HUES6 (cell line): ENCODE results near the gene RTL10.
"Not testable (repeated sequence)": the region's sequence is repeated elsewhere in the genome, so short reads cannot be mapped to it uniquely, and the experiment has no call there.

ENCODE experiments used
- H3K27ac ChIP-seq: 2 replicates; pipeline ENCODE4 v1.7.0; 2013; ENCODE audit warnings: low read depth, mild to moderate bottlenecking, low read length, inconsistent platforms
- H3K27me3 ChIP-seq: 2 replicates; pipeline ENCODE4 v1.6.1; 2013; ENCODE audit warnings: low read length; ENCODE audit not compliant: control insufficient read depth, insufficient read depth
- H3K36me3 ChIP-seq: 2 replicates; pipeline ENCODE4 v1.6.1; 2013; ENCODE audit warnings: low read length; ENCODE audit not compliant: control insufficient read depth, insufficient read depth
- H3K4me1 ChIP-seq: 2 replicates; pipeline ENCODE4 v1.6.1; 2013; ENCODE audit warnings: low read length; ENCODE audit not compliant: control insufficient read depth, insufficient read depth
- H3K4me3 ChIP-seq: 2 replicates; pipeline ENCODE4 v1.5.1; 2013; ENCODE audit warnings: low read depth, low read length
- H3K9ac ChIP-seq: one replicate; pipeline ENCODE4 v1.6.1; 2013; ENCODE audit warnings: mild to moderate bottlenecking, low read length
- H3K9me3 ChIP-seq: 2 replicates; pipeline ENCODE4 v1.6.1; 2013; ENCODE audit warnings: low read depth, low read length; ENCODE audit not compliant: control insufficient read depth, insufficient read depth

Gene RTL10

GRCh38 chr22:19836512-19836911 lies 18.2 kb downstream of the RTL10 start:
- Histone ChIP-seq H3K9me3 (no peaks in the 10 kb centered on the region), H3K4me3 (no peak overlapping the region), H3K27me3 (no peaks in the 10 kb centered on the region), H3K27ac (no peak overlapping the region), H3K4me1 (no peaks in the 10 kb centered on the region), H3K36me3 (no peaks in the 10 kb centered on the region), H3K9ac (no peak overlapping the region)

GRCh38 chr22:19834599-19834998 lies 20.1 kb downstream of the RTL10 start:
- no peak overlapping the region for H3K27ac ChIP-seq
- no peak overlapping the region for H3K4me3 ChIP-seq
- no peaks in the 10 kb centered on the region for H3K27me3 ChIP-seq
- no peak overlapping the region for H3K9ac ChIP-seq
- no peaks in the 10 kb centered on the region for H3K9me3 ChIP-seq
- H3K4me1 ChIP-seq: no peaks in the 10 kb centered on the region
- H3K36me3 ChIP-seq: no peaks in the 10 kb centered on the region

- not testable (repeated sequence) for H3K4me3 ChIP-seq, H3K9ac ChIP-seq, H3K27ac ChIP-seq, H3K4me1 ChIP-seq, H3K36me3 ChIP-seq, H3K9me3 ChIP-seq, H3K27me3 ChIP-seq
These were observed 21.3 kb downstream of the RTL10 start for GRCh38 chr22:19833327-19833726.

GRCh38 chr22:19832476-19833108 lies 22.1 kb downstream of the RTL10 start:
- Histone ChIP-seq H3K27ac (no peak overlapping the region), H3K9ac (no peak overlapping the region)

GRCh38 chr22:19831979-19832378 lies 22.7 kb downstream of the RTL10 start:
- H3K36me3 ChIP-seq, H3K27ac ChIP-seq, H3K9ac ChIP-seq: not testable (repeated sequence)

More at GRCh38 chr22:19832476-19833108, 22.1 kb downstream of the RTL10 start:
- Histone ChIP-seq H3K27me3 (no peaks in the 10 kb centered on the region), H3K4me3 (no peak overlapping the region), H3K36me3 (no peaks in the 10 kb centered on the region), H3K4me1 (no peaks in the 10 kb centered on the region), H3K9me3 (no peaks in the 10 kb centered on the region)

GRCh38 chr22:19831016-19831415 lies 23.7 kb downstream of the RTL10 start:
- Histone ChIP-seq H3K27me3 (no peaks in the 10 kb centered on the region), H3K36me3 (no peaks in the 10 kb centered on the region), H3K9me3 (peaks cover 4% of the 10 kb centered on the region; the same call in 1 of the 2 replicates), H3K4me3 (no peak overlapping the region), H3K4me1 (no peaks in the 10 kb centered on the region), H3K9ac (no peak overlapping the region), H3K27ac (no peak overlapping the region)

More at GRCh38 chr22:19831979-19832378, 22.7 kb downstream of the RTL10 start:
- H3K4me3 ChIP-seq, H3K4me1 ChIP-seq, H3K27me3 ChIP-seq, H3K9me3 ChIP-seq: not testable (repeated sequence)

- H3K9ac ChIP-seq: no peak overlapping the region
- peaks cover 4% of the 10 kb centered on the region; the same call in 1 of the 2 replicates for H3K9me3 ChIP-seq
- H3K4me1 ChIP-seq: no peaks in the 10 kb centered on the region
- H3K4me3 ChIP-seq: no peak overlapping the region
- H3K27ac ChIP-seq: no peak overlapping the region
- H3K27me3 ChIP-seq: no peaks in the 10 kb centered on the region
- no peaks in the 10 kb centered on the region for H3K36me3 ChIP-seq
These were observed 26.7 kb downstream of the RTL10 start for GRCh38 chr22:19828035-19828401.

- H3K27ac ChIP-seq: no peak overlapping the region
- no peaks in the 10 kb centered on the region for H3K27me3 ChIP-seq
- H3K9ac ChIP-seq: no peak overlapping the region
- no peaks in the 10 kb centered on the region for H3K4me1 ChIP-seq
- H3K9me3 ChIP-seq: peaks cover 4% of the 10 kb centered on the region; the same call in 1 of the 2 replicates
- H3K36me3 ChIP-seq: no peaks in the 10 kb centered on the region
- no peak overlapping the region for H3K4me3 ChIP-seq
These were observed 27.2 kb downstream of the RTL10 start for GRCh38 chr22:19827341-19828034.

GRCh38 chr22:19826619-19826950 lies 28.1 kb downstream of the RTL10 start:
- no peak overlapping the region for H3K27ac ChIP-seq
- peaks cover 4% of the 10 kb centered on the region; the same call in 1 of the 2 replicates for H3K9me3 ChIP-seq
- no peak overlapping the region for H3K4me3 ChIP-seq
- H3K9ac ChIP-seq: no peak overlapping the region
- no peaks in the 10 kb centered on the region for H3K36me3 ChIP-seq
- H3K4me1 ChIP-seq: no peaks in the 10 kb centered on the region
- no peaks in the 10 kb centered on the region for H3K27me3 ChIP-seq

- Histone ChIP-seq H3K9me3 (peaks cover 4% of the 10 kb centered on the region; the same call in 1 of the 2 replicates), H3K27ac (no peak overlapping the region), H3K9ac (no peak overlapping the region), H3K4me3 (no peak overlapping the region), H3K27me3 (no peaks in the 10 kb centered on the region), H3K36me3 (no peaks in the 10 kb centered on the region), H3K4me1 (no peaks in the 10 kb centered on the region)
These were observed 28.6 kb downstream of the RTL10 start for GRCh38 chr22:19825904-19826618.

- Histone ChIP-seq H3K9ac (no peak overlapping the region), H3K36me3 (no peaks in the 10 kb centered on the region), H3K27ac (no peak overlapping the region), H3K9me3 (peaks cover 4% of the 10 kb centered on the region; the same call in 1 of the 2 replicates), H3K27me3 (no peaks in the 10 kb centered on the region), H3K4me1 (no peaks in the 10 kb centered on the region), H3K4me3 (no peak overlapping the region)
These were observed 29.7 kb downstream of the RTL10 start for GRCh38 chr22:19824926-19825339.
